ENCODE results near the gene CPVL. TPM values are rescaled to one million over a fixed set of nuclear protein-coding genes. Genes with fewer than 3 reads are reported as not detected.

CPVL gene
- total RNA-seq, 5 donors from 2014 or later (not counting 1 experiment from before 2014, with no cell fraction given): 0.47 to 1.6 (median 0.66) TPM

DNA sequence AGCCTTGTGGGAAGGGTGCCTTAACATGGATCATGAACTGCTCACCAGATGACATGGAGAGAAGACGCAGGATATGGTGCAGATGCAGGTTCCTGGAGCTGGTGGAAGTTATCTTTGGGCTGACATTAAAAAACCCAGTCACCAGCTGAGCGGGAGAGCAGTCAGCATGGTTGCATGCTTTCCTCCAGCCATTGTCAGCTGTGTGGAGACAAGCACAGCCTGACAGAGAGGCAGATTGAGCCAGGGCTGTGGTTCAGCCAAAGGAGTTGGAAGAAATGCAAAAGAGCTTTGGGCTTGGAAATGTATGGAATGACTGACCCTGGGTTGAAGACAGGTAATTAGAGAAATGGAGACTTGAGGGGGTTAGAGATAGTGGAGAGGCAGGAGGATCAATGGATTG, 79.7 kb downstream of the CPVL start:
- peaks cover 0 to 6% of the 10 kb centered on the region in 2 donors for H3K27me3 Mint-ChIP-seq
- CTCF ChIA-PET: no interaction called here

DNA sequence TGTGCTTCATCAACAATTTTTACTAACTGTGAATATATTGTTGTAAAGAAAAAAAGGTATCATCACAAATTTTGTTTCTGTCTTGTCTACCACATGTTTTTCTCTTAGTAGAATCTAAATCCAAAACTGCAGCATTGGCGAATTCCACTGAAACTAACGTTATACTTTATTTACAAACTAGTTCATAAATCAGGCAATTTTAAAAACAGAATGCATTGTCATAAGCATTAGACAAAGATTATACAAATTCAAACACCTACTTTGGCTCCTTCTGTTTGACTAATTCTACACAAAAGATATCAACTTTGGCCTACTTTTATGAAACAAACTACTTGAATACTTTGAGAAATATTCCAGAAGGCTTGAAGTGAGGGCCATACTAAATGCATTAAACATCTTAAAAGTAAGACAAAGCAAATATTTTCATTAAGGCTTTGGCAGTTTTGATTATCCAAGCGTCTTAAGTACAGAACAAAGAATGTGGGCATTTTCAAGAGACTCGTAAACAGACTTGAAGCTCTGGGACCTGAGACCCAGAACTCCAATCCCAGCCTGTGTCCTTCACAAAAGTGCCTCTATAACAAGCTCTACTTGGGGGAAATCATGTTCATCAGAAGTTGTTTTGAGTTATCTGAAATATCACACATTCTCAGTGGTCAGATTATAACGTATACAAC, 81.0 kb downstream of the CPVL start:
- H3K36me3 ChIP-seq (ENCODE audit: control insufficient read depth in 2 of 2, extremely low read depth in 1 of 2, insufficient read depth in 1 of 2, low read length in 1 of 2): no peaks in the 10 kb centered on the region
- Mint-ChIP-seq H3K4me1 (no peaks in the 10 kb centered on the region), H3K36me3 (no peaks in the 10 kb centered on the region), H3K4me3 (no peak overlapping the region), H3K27me3 (peaks cover 0 to 6% of the 10 kb centered on the region in 2 donors), H3K9me3 (no peaks in the 10 kb centered on the region), H3K27ac (no peak overlapping the region)
- WGBS (ENCODE audit: insufficient coverage): 87% methylated on average over 4 of the region's 5 CpGs
- H3K4me3 ChIP-seq (ENCODE audit: control insufficient read depth in 1 of 2, extremely low read depth in 1 of 2, low read length in 1 of 2): no peak overlapping the region
- no peaks in the 10 kb centered on the region for H3K9me3 ChIP-seq
- H3K27ac ChIP-seq (ENCODE audit: low read length): no peak overlapping the region
- no peaks in the 10 kb centered on the region for H3K4me1 ChIP-seq (ENCODE audit: control insufficient read depth in 1 of 2, extremely low read depth in 1 of 2, insufficient read depth in 2 of 2, low read length in 2 of 2)
- ChIA-PET POLR2A (no interaction called here), CTCF (interaction anchor here in 1 of 2 donors (0.5 kb wide), 1 partner anchor 135 kb away, joined by 3 read pairs; no protein-coding TSS in a partner anchor)
- no peak for ATAC-seq (replicated peaks in 1 of 4)
- no peaks in the 10 kb centered on the region for H3K27me3 ChIP-seq (replicated peaks in 1 of 2; ENCODE audit: control insufficient read depth in 2 of 2, extremely low read depth in 1 of 2, insufficient read depth in 2 of 2, low read length in 1 of 2)
- DNase-seq: no peak

More for the DNA sequence above, 79.7 kb downstream of the CPVL start:
- POLR2A ChIA-PET: no interaction called here
- WGBS (ENCODE audit: insufficient coverage): 72% methylated on average over 2 of the region's 2 CpGs
- Mint-ChIP-seq H3K4me1 (no peaks in the 10 kb centered on the region), H3K27ac (no peak overlapping the region), H3K9me3 (no peaks in the 10 kb centered on the region), H3K4me3 (no peak overlapping the region), H3K36me3 (no peaks in the 10 kb centered on the region)
- H3K27ac ChIP-seq (ENCODE audit: low read length): no peak overlapping the region
- H3K9me3 ChIP-seq: no peaks in the 10 kb centered on the region
- H3K4me3 ChIP-seq (ENCODE audit: control insufficient read depth in 1 of 2, extremely low read depth in 1 of 2, low read length in 1 of 2): no peak overlapping the region
- DNase-seq (no peak), ATAC-seq (replicated peaks in 1 of 4) (peak in 1 of 4 experiments; percentile 31)
- no peaks in the 10 kb centered on the region for H3K4me1 ChIP-seq (ENCODE audit: control insufficient read depth in 1 of 2, extremely low read depth in 1 of 2, insufficient read depth in 2 of 2, low read length in 2 of 2)
- no peaks in the 10 kb centered on the region for H3K36me3 ChIP-seq (ENCODE audit: control insufficient read depth in 2 of 2, extremely low read depth in 1 of 2, insufficient read depth in 1 of 2, low read length in 1 of 2)
- no peaks in the 10 kb centered on the region for H3K27me3 ChIP-seq (replicated peaks in 1 of 2; ENCODE audit: control insufficient read depth in 2 of 2, extremely low read depth in 1 of 2, insufficient read depth in 2 of 2, low read length in 1 of 2)

GRCh38 chr7:29063872-29064271, 82.5 kb downstream of the CPVL start:
- no peak overlapping the region for H3K27ac Mint-ChIP-seq
- no peaks in the 10 kb centered on the region for H3K4me1 Mint-ChIP-seq
- H3K27me3 ChIP-seq (replicated peaks in 1 of 2; ENCODE audit: control insufficient read depth in 2 of 2, extremely low read depth in 1 of 2, insufficient read depth in 2 of 2, low read length in 1 of 2): no peaks in the 10 kb centered on the region
- no peak overlapping the region for H3K4me3 Mint-ChIP-seq
- ATAC-seq (replicated peaks in 1 of 4) (no peak), DNase-seq (no peak)
- H3K4me1 ChIP-seq (ENCODE audit: control insufficient read depth in 1 of 2, extremely low read depth in 1 of 2, insufficient read depth in 2 of 2, low read length in 2 of 2): no peaks in the 10 kb centered on the region
- WGBS (ENCODE audit: insufficient coverage): 88% methylated on average over 1 of the region's 2 CpGs
- H3K4me3 ChIP-seq (ENCODE audit: control insufficient read depth in 1 of 2, extremely low read depth in 1 of 2, low read length in 1 of 2): no peak overlapping the region
- no peaks in the 10 kb centered on the region for H3K9me3 ChIP-seq
- no peak overlapping the region for H3K27ac ChIP-seq (ENCODE audit: low read length)
- no peaks in the 10 kb centered on the region for H3K36me3 ChIP-seq (ENCODE audit: control insufficient read depth in 2 of 2, extremely low read depth in 1 of 2, insufficient read depth in 1 of 2, low read length in 1 of 2)
- H3K36me3 Mint-ChIP-seq: no peaks in the 10 kb centered on the region
- POLR2A ChIA-PET: no interaction called here
- H3K9me3 Mint-ChIP-seq: peaks cover 3 to 9% (median 4%) of the 10 kb centered on the region in 3 donors
- CTCF ChIA-PET: no interaction called here
- peaks cover 0 to 6% of the 10 kb centered on the region in 2 donors for H3K27me3 Mint-ChIP-seq

DNA sequence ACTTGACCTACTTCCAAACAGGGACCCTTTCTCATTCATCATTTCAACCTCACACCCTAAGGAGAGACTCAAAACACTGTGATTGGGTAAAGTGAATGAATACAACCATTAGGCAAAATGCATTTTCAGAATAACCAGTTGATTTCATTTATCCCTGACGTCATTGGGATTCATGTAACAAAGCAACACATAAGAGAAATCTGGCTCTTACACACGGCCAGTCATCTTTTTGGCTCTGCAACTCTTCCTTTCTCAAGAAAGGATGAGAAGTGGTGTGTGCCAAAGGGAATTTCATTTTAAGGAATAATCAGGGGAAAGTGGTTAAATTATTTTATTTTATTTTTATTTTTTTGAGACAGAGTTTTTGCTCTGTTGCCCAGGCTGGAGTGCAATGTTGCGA, 83.1 kb downstream of the CPVL start:
- H3K4me1 Mint-ChIP-seq: no peaks in the 10 kb centered on the region
- H3K4me1 ChIP-seq (ENCODE audit: control insufficient read depth in 1 of 2, extremely low read depth in 1 of 2, insufficient read depth in 2 of 2, low read length in 2 of 2): no peaks in the 10 kb centered on the region
- ATAC-seq (replicated peaks in 1 of 4) (no peak), DNase-seq (no peak)
- no peak overlapping the region for H3K27ac Mint-ChIP-seq
- H3K9me3 Mint-ChIP-seq: peaks cover 9 to 16% (median 11%) of the 10 kb centered on the region in 3 donors
- no peaks in the 10 kb centered on the region for H3K36me3 ChIP-seq (ENCODE audit: control insufficient read depth in 2 of 2, extremely low read depth in 1 of 2, insufficient read depth in 1 of 2, low read length in 1 of 2)
- no peak overlapping the region for H3K27ac ChIP-seq (ENCODE audit: low read length)
- CTCF ChIA-PET: no interaction called here
- H3K9me3 ChIP-seq: no peaks in the 10 kb centered on the region
- H3K27me3 Mint-ChIP-seq: peaks cover 0 to 8% of the 10 kb centered on the region in 2 donors
- POLR2A ChIA-PET: no interaction called here
- H3K36me3 Mint-ChIP-seq: no peaks in the 10 kb centered on the region
- no CpG with 5 or more reads among the region's 3 CpGs for WGBS (ENCODE audit: insufficient coverage)
- H3K27me3 ChIP-seq (replicated peaks in 1 of 2; ENCODE audit: control insufficient read depth in 2 of 2, extremely low read depth in 1 of 2, insufficient read depth in 2 of 2, low read length in 1 of 2): no peaks in the 10 kb centered on the region
- H3K4me3 Mint-ChIP-seq: no peak overlapping the region
- no peak overlapping the region for H3K4me3 ChIP-seq (ENCODE audit: control insufficient read depth in 1 of 2, extremely low read depth in 1 of 2, low read length in 1 of 2)

- H3K9me3 ChIP-seq: no peaks in the 10 kb centered on the region
- CTCF ChIA-PET: no interaction called here
These were observed 93.0 kb downstream of the CPVL start for GRCh38 chr7:29053105-29053872.

GRCh38 chr7:29046978-29047377, 99.4 kb downstream of the CPVL start:
- H3K9me3 Mint-ChIP-seq: no peaks in the 10 kb centered on the region
- Histone ChIP-seq H3K4me3 (ENCODE audit: control insufficient read depth in 1 of 2, extremely low read depth in 1 of 2, low read length in 1 of 2) (no peak overlapping the region), H3K4me1 (ENCODE audit: control insufficient read depth in 1 of 2, extremely low read depth in 1 of 2, insufficient read depth in 2 of 2, low read length in 2 of 2) (no peaks in the 10 kb centered on the region), H3K27ac (ENCODE audit: low read length) (no peak overlapping the region), H3K9me3 (no peaks in the 10 kb centered on the region), H3K27me3 (replicated peaks in 1 of 2; ENCODE audit: control insufficient read depth in 2 of 2, extremely low read depth in 1 of 2, insufficient read depth in 2 of 2, low read length in 1 of 2) (no peaks in the 10 kb centered on the region), H3K36me3 (ENCODE audit: control insufficient read depth in 2 of 2, extremely low read depth in 1 of 2, insufficient read depth in 1 of 2, low read length in 1 of 2) (no peaks in the 10 kb centered on the region)
- ChIA-PET CTCF (no interaction called here), POLR2A (no interaction called here)
- no peak overlapping the region for H3K4me3 Mint-ChIP-seq
- ATAC-seq (replicated peaks in 1 of 4) (no peak), DNase-seq (no peak)
- no peaks in the 10 kb centered on the region for H3K27me3 Mint-ChIP-seq
- no peaks in the 10 kb centered on the region for H3K36me3 Mint-ChIP-seq
- WGBS (ENCODE audit: insufficient coverage): no CpG with 5 or more reads among the region's 2 CpGs
- H3K4me1 Mint-ChIP-seq: no peaks in the 10 kb centered on the region
- H3K27ac Mint-ChIP-seq: no peak overlapping the region

More at GRCh38 chr7:29053105-29053872, 93.0 kb downstream of the CPVL start:
- H3K4me1 Mint-ChIP-seq: no peaks in the 10 kb centered on the region
- H3K27me3 Mint-ChIP-seq: no peaks in the 10 kb centered on the region
- H3K36me3 ChIP-seq (ENCODE audit: control insufficient read depth in 2 of 2, extremely low read depth in 1 of 2, insufficient read depth in 1 of 2, low read length in 1 of 2): no peaks in the 10 kb centered on the region
- no peaks in the 10 kb centered on the region for H3K4me1 ChIP-seq (ENCODE audit: control insufficient read depth in 1 of 2, extremely low read depth in 1 of 2, insufficient read depth in 2 of 2, low read length in 2 of 2)
- H3K27me3 ChIP-seq (replicated peaks in 1 of 2; ENCODE audit: control insufficient read depth in 2 of 2, extremely low read depth in 1 of 2, insufficient read depth in 2 of 2, low read length in 1 of 2): no peaks in the 10 kb centered on the region
- ATAC-seq (replicated peaks in 1 of 4): no peak
- peaks cover 7 to 12% (median 12%) of the 10 kb centered on the region in 3 donors for H3K9me3 Mint-ChIP-seq
- no peaks in the 10 kb centered on the region for H3K36me3 Mint-ChIP-seq
- no peak overlapping the region for H3K4me3 ChIP-seq (ENCODE audit: control insufficient read depth in 1 of 2, extremely low read depth in 1 of 2, low read length in 1 of 2)
- H3K4me3 Mint-ChIP-seq: no peak overlapping the region
- POLR2A ChIA-PET: no interaction called here
- no peak for DNase-seq
- H3K27ac ChIP-seq (ENCODE audit: low read length): no peak overlapping the region
- H3K27ac Mint-ChIP-seq: no peak overlapping the region
